Activated T-cell treated with anti-CD3 and anti-CD28 coated beads for 24 hours (primary cell): ENCODE measurements around the gene GNB2.
A peak's percentile ranks its signal among the peaks of the same experiment; 100 is the strongest.
"Not testable (repeated sequence)": the region's sequence is repeated elsewhere in the genome, so short reads cannot be mapped to it uniquely, and the experiment has no call there.

Source experiments
- DNase-seq: peaks from one replicate; pipeline ENCODE4 v3.0.0-alpha.2; 2020; ENCODE audit warnings: low read depth

The GNB2 gene

GRCh38 chr7:100673302-100673941 lies at the start of gene GNB2:
Gene GNB2 (plus strand): TSS chr7:100673740. CDS start chr7:100676266, 2,526 bp downstream.
- peak; percentile 99 for DNase-seq

- no peak for DNase-seq
Observed at GRCh38 chr7:100623951-100624824, 49.4 kb upstream of the GNB2 start.

GRCh38 chr7:100626055-100626454 lies 47.5 kb upstream of the GNB2 start:
- no peak for DNase-seq

- DNase-seq = peak; percentile 87
Observed at GRCh38 chr7:100626530-100627237, 46.9 kb upstream of the GNB2 start.

- DNase-seq = no peak
Observed at GRCh38 chr7:100627238-100627549, 46.3 kb upstream of the GNB2 start.

GRCh38 chr7:100629117-100629716 lies 44.3 kb upstream of the GNB2 start:
- no peak for DNase-seq

GRCh38 chr7:100630066-100630465 lies 43.5 kb upstream of the GNB2 start:
- DNase-seq = no peak

GRCh38 chr7:100632951-100633717 lies 40.4 kb upstream of the GNB2 start:
- peak; percentile 55 for DNase-seq

GRCh38 chr7:100639995-100640516 lies 33.5 kb upstream of the GNB2 start:
- no peak for DNase-seq

GRCh38 chr7:100640517-100641440 lies 32.8 kb upstream of the GNB2 start:
- DNase-seq = no peak

GRCh38 chr7:100641463-100641859 lies 32.1 kb upstream of the GNB2 start, which contains the start of gene TFR2:
Gene TFR2 (minus strand): TSS chr7:100641552. CDS start chr7:100641509, 43 bp downstream.
- no peak for DNase-seq

GRCh38 chr7:100641860-100642533 lies 31.5 kb upstream of the GNB2 start:
- no peak for DNase-seq

- DNase-seq = no peak
Observed at GRCh38 chr7:100642534-100642907, 31.0 kb upstream of the GNB2 start.

GRCh38 chr7:100649826-100650565 lies 23.5 kb upstream of the GNB2 start:
- no peak for DNase-seq

GRCh38 chr7:100654908-100655831 lies 18.4 kb upstream of the GNB2 start:
- no peak for DNase-seq

GRCh38 chr7:100655908-100656674 lies 17.4 kb upstream of the GNB2 start, which contains the start of gene ACTL6B:
Gene ACTL6B (minus strand): TSS chr7:100656448. CDS start chr7:100656354, 94 bp downstream.
- peak; percentile 43 for DNase-seq

- not testable (repeated sequence) for DNase-seq
Observed at GRCh38 chr7:100662194-100662776, 11.3 kb upstream of the GNB2 start.
